HG03175 (cell line): ENCODE measurements around the gene TTBK1.

Source experiments
- ATAC-seq: cut with Tn5 transposase; IDR thresholded peaks from one replicate; pipeline ENCODE4 v1.9.1; 2021; ENCODE audit warnings: mild to moderate bottlenecking, moderate library complexity; ENCODE audit not compliant: unreplicated experiment

The TTBK1 gene

DNA sequence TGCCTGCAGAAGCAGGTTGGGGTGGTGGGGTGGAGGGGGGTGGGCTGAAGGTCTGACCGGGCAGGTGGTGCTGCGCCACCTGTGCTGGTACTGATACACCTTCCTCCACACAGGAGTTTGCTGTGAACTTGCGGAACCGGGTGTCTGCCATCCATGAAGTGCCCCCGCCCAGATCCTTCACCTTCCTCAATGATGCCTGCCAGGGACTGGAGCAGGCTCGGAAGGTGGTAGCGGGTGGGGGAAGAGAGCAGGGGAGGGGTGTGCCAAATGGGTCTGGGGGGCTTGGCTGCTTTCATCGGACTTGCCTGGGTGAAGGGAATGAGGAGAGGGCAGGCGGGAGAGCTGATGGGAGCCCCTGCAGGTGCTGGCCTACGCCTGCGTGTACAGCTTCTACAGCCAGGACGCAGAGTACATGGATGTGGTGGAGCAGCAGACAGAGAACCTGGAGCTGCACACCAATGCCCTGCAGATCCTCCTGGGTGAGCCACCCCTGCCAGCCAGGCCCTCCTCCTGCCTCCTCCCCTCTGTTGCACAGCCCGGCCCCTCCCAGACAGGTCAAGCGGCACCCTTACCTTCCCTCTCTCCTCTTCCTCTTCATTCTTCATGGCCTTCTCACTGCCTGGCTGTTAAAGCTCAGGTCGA lies 20.7 kb upstream of the TTBK1 start:
- ATAC-seq: no peak

DNA sequence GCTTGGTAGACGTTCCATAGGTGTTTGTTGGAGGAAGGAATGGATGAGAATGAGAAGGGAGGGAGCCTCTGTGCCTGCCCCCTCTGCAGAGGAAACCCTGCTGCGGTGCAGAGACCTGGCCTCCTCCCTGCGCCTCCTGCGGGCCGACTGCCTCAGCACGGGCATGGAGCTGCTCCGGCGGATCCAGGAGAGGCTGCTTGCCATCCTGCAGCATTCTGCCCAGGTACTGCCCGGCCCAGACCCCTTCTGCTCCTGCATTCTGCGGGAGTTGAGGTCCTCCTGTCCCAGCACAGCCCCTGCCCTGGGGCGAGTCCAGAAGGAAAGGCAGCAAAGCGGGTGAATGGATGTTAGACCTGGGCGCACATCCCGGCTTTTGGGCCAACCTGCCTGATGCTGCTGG lies 20.1 kb upstream of the TTBK1 start:
- ATAC-seq: no peak

DNA sequence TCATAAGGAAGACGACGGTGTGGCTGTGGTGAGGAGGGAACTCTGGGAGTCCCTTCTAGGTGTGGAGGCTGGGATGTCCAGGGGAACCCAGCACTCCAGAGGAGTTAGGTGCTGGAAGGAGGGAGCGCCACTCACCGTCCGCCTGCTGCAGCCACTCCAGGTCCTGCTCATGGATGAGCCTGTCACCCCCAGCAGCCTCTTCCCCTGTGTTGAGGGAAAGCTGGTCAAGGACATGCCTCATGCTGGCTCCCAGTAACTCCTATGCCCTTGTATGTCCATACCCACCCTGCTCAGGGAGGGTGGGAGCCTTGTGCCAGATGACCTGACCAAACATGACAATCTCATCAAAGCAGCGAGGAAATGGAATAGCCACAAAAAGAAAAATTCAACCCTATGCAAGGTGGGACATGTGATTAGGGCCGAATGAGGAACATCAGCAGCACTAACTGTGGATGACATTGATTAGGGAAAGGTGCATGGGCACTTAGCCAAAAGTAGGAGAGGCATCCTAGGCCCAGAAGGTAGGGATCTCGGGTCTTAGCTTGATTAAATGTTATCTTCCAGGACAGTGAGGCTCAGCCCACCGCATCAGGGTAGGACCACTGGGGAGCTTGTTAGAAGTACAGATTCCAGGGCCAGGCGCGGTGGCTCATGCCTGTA lies 17.0 kb upstream of the TTBK1 start:
- no peak for ATAC-seq

DNA sequence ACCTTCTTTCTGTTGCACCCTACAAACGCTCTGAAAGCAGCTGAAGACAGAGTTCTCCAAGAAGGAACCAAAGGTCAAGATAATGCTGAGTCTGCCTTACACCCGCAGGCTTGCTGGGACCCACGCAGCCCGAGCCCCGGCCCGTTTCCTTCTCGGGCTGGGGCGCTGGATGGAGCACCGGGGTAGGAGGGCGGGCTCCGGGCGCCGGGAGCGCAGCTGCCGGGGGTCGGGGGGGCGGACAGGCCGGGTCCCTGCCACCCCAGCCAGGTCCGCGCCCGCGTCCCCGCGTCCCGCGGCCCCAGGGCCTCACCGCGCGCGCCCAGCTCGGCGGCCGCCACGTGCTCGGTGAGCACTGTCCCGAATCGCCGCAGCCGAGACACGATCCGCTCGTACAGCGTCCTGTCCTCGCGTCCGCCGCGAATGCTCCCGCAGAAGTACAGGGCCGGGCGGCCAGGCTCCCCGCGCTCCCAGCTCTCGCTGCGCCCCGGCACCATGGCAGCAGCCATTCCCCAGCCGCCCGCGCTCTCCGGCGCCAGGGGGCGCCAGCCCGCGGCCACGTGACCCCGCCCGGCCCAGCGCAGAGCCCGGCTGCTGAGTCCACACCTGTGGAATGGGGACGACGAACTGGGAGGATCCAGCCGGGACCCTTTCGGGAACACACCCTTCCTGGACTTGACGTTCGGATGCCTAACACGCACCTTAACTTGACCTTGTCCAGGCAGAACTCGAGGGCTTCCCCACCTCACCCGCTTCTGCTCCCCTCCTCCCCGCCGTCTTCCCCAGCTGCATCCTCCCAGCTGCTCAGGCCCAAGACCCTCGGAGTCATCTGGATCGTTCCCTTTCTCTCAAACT lies 14.1 kb upstream of the TTBK1 start, which contains the start of gene DNPH1:
DNPH1 (minus strand) TSS at position 531 of the 852 bp plus-strand sequence; CDS start at position 506, 25 bp downstream.
- peak; percentile 80 for ATAC-seq

DNA sequence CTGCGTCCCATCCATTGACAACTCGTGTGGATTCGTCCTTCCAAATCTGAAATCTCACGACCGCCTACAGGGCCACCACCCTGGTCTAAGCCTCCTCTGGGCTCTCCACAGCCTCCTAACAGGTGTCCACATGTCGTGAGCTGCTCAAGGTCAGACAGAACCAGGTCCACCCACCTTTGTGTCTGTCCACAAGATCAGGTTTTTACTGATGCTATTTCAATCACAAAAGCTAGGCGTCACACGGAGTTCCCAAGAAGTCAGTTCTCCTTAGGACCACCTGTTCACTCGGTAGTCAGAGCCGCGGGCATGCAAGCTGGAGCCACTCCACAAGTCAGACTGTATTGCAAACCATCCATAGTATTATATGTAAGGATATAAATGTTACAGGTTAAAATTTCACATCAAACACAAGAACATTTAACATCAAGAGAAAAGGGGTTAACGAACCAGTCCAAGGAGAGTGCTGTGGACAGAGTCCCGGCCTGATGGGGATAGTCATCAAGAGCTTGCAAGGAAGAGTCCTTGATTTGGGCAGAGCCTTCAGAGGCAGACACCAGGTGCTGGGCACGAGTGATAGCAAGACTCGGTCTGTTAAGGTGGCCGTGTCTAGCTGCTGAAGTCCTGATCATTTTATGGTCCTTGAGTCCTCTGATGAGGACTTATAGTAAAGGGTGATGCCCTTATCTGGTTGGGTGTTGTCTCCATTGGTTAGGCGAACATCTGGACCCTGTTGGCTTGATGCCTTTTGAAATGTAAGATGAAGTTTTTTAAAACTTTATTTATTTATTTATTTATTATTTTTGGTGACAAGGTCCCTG lies 13.3 kb upstream of the TTBK1 start:
- ATAC-seq: no peak

DNA sequence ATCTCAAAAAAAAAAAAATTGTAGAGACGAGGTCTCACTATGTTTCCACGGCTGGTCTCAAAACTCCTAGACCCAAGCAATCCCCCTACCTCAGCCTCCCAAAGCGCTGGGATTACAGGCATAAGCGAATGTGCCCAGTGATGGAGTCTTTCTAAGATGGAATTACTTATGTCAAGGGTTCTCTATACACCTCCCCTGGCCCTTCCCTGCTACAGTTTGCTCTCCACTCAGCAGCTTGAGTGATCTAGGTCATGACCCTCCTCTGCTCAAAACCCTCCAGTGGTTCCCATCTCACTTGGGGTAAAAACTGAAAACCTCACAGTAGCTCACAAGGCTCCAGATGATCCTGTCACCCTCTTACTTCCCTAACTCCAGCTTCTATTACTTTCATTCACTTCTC lies 12.2 kb upstream of the TTBK1 start:
- ATAC-seq: no peak

DNA sequence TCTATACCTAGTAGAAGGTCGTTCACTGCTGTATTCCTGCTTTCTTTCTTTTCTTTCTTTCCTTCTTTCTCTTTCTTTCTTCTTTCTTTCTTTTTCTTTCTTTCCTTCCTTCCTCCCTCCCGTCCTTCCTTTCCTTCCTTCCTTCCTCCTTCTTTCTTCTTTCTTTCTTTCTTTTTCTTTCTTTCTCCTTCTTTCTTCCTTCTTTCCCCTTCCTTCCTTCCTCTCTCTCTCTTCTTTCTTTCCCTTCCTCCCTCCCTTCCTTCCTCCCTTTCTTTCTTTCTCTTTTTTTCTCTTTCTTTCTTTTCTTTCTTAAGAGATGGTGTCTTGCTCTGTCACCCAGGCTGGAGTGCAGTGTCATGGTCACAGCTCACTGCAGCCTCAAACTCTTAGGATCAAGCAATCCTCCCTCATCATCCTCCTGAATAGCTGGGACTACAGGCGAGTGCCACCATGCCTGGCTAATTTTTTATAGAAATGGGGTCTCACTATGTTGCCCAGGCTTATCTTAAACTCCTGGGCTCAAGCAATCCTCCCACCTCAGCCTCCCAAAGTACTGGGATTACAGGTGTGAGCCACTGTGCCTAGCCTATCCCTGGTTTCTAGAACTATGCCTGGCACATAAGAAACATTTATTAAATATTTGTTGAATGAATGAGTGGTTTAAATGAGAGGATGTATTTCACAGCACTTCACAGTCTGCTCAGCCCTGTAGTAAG lies 11.4 kb upstream of the TTBK1 start:
- ATAC-seq: no peak

DNA sequence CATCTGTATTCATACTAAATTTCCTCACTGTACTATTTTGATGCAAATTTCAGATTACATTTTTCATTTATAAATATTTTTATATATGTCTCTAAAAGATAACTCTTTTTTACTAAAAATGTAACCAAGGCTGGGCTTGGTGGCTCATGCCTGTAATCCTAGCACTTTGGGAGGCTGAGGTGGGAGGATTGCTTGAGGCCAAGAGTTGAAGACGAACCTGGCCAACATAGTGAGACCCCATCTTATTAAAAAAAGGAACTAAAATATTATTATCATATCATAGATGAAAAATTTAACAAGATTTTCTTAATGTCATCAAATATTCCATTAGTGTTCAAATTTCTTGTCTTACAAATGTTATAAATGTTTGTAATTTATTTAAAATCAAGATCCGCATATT lies 7.4 kb upstream of the TTBK1 start:
- ATAC-seq: no peak

DNA sequence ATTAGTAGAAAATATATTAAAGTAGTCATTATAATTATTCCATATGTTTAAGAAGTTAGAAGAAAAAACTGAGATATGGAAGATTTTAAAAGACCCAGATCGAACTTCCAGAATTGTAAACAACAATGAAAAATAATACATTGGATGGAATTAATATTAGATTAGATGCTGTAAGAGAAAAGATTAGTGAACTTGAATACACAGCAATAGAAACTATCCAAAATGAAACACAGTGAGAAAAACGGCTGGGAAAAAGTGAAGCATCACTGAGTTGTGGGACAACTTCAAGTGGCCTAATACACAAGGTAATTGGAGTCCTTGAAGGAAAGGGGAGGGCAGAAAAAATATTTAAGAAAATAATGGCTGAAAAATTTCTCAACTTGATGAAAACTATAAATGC lies 4.2 kb upstream of the TTBK1 start:
- no peak for ATAC-seq

DNA sequence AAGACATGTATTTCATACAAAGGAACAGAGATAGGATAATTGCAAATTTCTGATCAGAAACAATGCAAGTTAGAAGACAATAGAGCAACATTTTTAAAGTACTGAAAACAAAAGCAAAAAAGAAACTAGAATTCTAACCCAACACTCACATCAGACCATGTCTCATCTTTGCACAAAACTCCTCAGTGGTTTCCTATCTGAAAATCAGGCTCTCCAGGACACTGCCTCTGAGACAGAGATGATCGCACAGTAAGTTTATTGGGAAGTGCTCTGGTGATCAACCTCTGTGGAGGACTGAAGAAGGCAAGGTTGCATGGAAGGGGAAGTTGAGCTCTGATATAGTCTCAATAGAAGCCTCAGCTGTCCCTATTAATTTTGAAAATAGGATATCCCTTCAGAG lies 2.3 kb upstream of the TTBK1 start:
- ATAC-seq: no peak

DNA sequence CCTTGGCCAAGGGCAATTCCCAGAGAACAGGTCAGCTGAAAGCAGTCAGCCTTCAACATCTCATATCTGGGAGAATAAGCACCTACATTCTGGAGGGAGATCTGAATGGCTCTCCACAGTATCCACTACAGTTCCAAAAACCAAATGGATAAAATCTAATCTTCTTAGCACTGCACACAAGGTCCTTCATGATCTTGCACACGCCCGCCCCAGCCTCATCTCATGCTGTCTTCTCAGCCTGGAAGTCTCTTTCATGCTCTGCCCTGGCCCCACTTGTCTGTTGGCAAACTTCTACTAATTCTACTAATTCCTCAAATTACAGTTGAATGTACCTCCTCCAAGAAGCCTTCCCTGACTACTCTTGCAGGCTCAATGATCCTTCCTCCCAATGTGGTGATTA lies 1.8 kb upstream of the TTBK1 start:
- ATAC-seq: no peak

DNA sequence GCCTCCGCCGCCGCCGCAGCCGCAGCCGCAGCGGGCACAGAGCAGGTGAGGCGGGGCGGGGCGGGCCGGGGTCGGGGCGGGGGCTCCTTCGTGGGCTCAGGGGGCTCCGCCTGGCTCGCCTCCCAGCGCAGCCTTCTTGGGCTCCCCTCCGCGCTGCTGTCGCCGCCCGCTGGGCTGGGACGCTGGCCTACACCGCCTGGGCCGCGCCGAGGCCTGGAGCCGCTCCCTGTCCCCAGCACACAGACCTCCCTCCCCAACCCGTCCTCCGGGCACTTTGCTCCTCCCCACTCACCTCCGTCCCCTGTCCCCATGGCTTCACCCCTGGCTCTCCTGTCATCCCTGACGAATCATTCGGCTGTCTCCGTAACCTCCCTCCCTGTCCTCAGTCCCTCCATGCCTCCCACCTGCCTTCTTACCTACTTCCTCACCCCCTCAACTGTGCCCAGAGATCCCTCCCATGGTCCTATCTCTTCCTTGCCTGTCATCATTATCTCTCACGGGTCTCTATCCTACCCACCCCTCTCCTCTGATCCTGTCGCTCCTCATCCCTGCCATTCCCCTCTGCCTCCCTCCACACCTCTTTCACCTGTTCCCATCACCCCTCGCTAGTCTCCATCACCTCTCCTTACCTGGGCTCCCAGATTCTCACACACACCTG lies 512 bp downstream of the TTBK1 start:
- ATAC-seq: no peak

DNA sequence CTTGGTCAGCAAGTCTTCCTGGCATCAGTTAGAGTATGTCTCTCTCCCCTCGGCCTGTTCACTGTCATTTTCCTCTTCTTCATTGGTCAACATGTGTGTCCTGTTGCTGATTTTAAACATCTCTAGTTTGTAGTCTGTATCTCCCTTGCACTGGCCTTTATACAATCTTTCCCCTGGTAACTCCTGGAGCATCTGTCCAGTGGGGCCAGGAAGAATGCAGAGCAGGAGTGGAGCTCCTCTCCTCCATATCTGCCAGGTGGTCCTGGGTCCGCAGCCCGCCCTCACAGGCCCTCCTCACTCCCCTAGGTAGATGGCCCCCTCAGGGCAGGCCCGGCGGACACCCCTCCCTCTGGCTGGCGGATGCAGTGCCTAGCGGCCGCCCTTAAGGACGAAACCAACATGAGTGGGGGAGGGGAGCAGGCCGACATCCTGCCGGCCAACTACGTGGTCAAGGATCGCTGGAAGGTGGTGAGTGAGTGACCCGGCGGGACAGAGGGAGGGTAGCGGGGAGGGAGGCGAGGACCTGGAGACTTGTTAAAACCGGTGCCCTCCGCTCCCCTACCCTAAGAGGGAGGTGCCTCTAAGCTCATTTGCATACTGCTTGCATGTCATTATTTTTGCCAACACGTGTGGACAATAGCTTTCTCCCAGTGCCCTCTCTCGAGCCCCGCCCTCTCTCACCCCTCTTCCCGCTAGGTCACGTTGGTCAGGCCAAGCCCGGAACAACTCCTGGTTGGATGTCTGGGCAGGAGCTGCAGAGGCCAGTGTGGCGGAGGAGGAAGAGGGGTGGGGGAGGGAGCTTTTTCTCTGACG lies 3.2 kb downstream of the TTBK1 start:
- ATAC-seq: peak; percentile 33

DNA sequence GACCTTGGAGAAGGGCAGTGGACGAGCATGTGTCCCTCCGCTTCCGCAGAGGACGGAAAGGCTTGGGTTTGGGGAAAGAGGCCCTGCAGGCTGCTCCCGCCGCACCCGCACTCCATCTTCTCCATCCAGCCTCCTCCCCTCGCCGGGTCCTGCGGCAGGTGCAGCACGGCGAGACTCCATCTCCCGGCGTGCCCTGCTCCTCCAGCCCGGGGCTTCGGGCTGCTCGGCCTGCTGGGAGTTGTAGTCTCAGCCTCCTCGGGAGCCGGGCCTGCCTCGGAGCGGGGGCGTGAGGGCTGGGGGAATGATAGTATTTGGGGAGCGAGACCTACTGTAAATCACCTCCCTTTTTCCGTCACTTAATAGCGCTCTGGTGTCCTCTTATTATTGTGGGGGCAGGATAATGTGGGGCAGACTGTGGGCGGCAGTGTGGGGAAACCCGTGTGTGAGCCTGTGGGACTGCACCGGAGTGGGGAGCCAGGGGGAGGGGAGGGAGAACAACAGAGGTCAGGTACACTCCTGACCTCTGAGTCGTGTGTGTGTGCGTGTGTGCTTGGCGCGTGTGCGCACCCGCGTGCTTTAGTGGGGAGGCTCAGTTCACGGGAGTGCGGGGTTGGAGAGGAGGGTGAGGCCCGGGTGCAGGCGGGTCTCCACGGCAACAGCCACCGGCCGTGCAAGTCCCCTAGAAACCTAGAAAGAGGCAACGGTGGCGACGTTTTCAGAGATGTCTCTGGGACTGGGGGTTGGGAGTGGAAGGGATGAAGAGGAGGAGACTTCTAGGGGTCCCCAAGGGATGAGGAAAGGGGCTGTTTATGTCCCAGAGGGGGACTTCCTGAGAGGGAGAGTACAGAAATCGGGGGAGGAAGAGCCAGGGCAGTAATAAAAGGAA lies 4.1 kb downstream of the TTBK1 start:
- ATAC-seq: peak; percentile 92

DNA sequence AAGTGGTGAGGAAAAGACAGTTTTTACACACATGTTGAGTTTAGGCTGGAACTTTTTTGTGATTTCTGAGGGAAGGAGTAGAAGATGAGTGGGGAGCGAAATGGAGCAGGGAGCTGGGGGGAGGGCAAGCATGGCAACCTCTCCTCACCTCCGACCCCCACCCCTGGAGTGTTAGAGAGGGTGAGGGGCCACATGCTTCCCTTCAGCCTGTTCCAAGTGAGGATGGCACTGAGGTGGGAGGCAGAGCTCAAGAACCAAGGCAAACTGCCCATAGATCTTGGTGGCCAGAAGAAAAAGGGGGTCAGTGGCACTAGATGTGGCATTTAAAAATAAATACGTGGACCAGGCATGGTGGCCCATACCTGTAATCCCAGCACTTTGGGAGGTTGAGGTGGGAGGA lies 4.8 kb downstream of the TTBK1 start:
- no peak for ATAC-seq

DNA sequence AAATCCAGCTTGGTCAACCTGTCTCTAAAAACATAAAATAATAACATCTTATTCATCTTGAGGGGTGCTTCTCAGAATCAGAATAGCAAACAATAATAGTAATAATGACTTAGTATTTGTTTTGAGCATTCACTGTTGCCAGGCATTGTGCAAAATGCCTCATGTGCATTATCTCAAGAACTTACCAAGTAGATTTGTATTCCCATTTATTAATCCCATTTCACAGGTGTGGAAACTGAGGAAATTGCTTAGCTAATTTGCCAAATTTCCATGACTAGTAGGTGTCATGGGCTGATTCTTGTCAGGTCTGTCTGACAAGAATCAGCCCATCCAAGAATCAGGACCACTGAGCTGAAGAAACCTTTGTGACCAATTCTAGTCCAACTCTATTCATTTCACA lies 5.5 kb downstream of the TTBK1 start:
- ATAC-seq: no peak

DNA sequence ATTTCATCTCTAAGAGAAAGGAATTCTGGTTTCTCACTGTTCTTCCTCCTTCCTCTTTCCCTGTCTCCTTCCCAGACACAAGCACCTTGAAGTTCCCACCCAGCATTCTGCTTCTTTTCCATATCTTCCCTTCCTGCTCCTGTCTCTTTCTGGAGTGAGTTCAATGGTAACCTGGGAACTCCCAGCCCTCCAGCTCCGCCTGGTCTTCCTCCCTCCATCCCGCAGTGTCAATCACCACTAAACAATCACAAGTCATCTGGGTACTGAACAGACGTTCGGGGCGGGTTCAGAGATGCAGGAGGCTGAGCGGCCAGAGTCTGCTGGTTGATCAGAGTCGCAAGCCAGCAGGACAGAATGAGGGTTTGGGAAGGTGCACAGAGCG lies 7.7 kb downstream of the TTBK1 start:
- no peak for ATAC-seq

DNA sequence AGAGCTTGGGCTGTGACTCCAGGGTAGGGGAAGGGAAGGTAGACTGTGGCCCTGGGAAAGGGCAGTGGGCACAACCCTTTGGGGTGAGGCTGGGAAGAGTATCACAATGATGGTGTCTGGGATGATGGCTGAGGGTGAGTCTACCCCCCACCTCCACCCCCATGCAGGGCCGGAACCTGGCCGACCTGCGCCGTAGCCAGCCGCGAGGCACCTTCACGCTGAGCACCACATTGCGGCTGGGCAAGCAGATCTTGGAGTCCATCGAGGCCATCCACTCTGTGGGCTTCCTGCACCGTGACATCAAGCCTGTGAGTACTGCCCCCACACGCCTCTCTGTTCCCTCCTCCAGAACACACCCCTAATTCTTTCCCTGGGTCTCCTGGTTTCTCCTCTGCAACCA lies 10.1 kb downstream of the TTBK1 start:
- ATAC-seq: no peak
